Measurements from ENCODE around the gene NCF1. TPM values are rescaled to one million over a fixed set of nuclear protein-coding genes. Genes with fewer than 3 reads are reported as not detected.
"Not testable (repeated sequence)": the region's sequence is repeated elsewhere in the genome, so short reads cannot be mapped to it uniquely, and the experiment has no call there.

Gene NCF1
- total RNA-seq, 2 donors from 2014 or later = 0.37 TPM; not detected in 1

DNA sequence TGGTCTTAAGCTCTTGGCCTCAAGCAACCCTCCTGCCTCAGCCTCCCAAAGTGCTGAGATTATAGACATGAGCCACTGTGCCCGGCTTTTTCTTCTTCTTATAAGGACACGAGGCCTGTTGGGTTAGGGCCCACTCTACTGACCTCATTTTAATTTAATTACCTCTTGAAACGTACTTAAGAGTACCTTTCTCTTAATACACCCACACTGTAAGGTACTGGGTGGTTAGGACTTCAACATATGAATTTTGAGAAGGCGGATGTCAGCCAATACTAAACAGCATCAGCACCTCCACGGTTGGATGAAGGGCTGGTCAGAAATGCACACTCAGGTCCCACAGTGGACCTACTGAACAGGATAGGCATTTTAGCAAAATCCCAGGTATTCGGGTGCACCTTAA lies 7.9 kb downstream of the NCF1 start:
- H3K36me3 Mint-ChIP-seq (ENCODE audit: low read depth); H3K27me3 ChIP-seq (ENCODE audit: control insufficient read depth, insufficient read depth, low read length, poor library complexity, severe bottlenecking); H3K4me3 ChIP-seq (ENCODE audit: low read length); H3K4me1 ChIP-seq (ENCODE audit: control insufficient read depth, insufficient read depth, low read length); H3K27me3 Mint-ChIP-seq (ENCODE audit: insufficient read depth); H3K4me3 Mint-ChIP-seq; H3K4me1 Mint-ChIP-seq; H3K36me3 ChIP-seq (ENCODE audit: control insufficient read depth, insufficient read depth, low read length); DNase-seq; H3K9me3 ChIP-seq (ENCODE audit: control insufficient read depth, low read length); H3K27ac Mint-ChIP-seq; H3K9me3 Mint-ChIP-seq; H3K27ac ChIP-seq (ENCODE audit: low read depth, low read length); H3K9ac ChIP-seq (ENCODE audit: extremely low read depth, low read length, poor library complexity, severe bottlenecking): not testable (repeated sequence)
- no CpG with 5 or more reads among the region's 6 CpGs for WGBS, 2 experiments (ENCODE audit: insufficient coverage in 1 of 2, insufficient read length in 1 of 2)

DNA sequence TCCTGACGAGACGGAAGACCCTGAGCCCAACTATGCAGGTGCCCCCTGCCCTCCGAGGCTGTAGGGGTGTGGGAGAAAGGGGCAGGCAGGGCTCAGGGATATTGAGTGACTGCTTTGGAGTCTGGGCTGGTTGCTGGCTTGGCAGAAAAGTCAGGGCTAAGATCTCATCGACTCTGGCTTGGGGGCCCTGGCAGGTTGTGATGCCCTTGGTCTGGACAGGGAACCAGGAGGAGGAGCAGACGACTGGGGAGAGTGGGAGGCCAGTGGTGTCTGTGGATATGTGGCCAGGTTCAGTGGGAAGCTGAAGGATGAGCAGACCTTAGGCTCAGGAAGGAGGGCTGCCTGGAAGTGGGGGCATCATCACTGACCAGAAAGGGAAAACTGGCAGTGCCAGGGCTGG lies 9.8 kb downstream of the NCF1 start:
- not testable (repeated sequence) for H3K36me3 Mint-ChIP-seq (ENCODE audit: low read depth); H3K4me3 Mint-ChIP-seq; H3K9ac ChIP-seq (ENCODE audit: extremely low read depth, low read length, poor library complexity, severe bottlenecking); H3K36me3 ChIP-seq (ENCODE audit: control insufficient read depth, insufficient read depth, low read length); H3K4me1 ChIP-seq (ENCODE audit: control insufficient read depth, insufficient read depth, low read length); H3K9me3 ChIP-seq (ENCODE audit: control insufficient read depth, low read length); H3K9me3 Mint-ChIP-seq; H3K4me1 Mint-ChIP-seq; H3K27me3 Mint-ChIP-seq (ENCODE audit: insufficient read depth); H3K4me3 ChIP-seq (ENCODE audit: low read length); H3K27me3 ChIP-seq (ENCODE audit: control insufficient read depth, insufficient read depth, low read length, poor library complexity, severe bottlenecking); H3K27ac ChIP-seq (ENCODE audit: low read depth, low read length); H3K27ac Mint-ChIP-seq
- peak; percentile 18 for DNase-seq
- 95 to 100% methylated on average over 1 to 3 of the region's 5 CpGs for WGBS, 2 experiments (ENCODE audit: insufficient coverage in 1 of 2, insufficient read length in 1 of 2)

DNA sequence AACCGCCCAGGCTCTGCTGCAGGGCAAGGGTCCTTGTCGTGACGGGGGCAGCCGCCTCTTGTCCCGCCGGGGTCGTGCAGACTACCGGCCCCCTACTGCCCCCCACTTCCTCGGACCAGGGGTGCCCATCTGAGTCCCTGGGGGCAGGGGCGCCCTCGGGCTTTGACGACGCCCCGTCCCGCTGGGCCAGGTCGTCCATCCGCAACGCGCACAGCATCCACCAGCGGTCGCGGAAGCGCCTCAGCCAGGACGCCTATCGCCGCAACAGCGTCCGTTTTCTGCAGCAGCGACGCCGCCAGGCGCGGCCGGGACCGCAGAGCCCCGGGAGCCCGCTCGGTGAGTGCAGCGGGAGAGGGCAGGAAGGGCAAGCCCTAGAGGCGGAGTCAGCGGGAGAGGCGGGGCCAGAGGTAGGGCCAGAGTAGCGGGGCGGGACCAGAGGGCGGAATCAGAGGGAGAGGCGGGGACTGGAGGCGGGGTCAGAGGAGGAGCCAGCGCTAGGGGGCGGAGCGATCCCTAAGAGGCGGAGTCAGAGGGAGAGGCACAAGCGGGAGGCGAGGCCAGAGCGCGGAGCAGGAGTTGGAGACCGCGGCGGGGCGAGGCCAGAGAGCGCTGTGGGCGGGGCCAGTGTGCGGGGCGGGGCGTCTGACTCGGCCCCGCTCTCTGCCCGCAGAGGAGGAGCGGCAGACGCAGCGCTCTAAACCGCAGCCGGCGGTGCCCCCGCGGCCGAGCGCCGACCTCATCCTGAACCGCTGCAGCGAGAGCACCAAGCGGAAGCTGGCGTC lies 14.7 kb downstream of the NCF1 start:
- H3K4me3 Mint-ChIP-seq; H3K27me3 ChIP-seq (ENCODE audit: control insufficient read depth, insufficient read depth, low read length, poor library complexity, severe bottlenecking); H3K9me3 ChIP-seq (ENCODE audit: control insufficient read depth, low read length); H3K27me3 Mint-ChIP-seq (ENCODE audit: insufficient read depth); H3K27ac Mint-ChIP-seq; H3K36me3 Mint-ChIP-seq (ENCODE audit: low read depth); H3K4me1 ChIP-seq (ENCODE audit: control insufficient read depth, insufficient read depth, low read length); H3K9me3 Mint-ChIP-seq; H3K4me1 Mint-ChIP-seq; H3K4me3 ChIP-seq (ENCODE audit: low read length); H3K27ac ChIP-seq (ENCODE audit: low read depth, low read length); H3K9ac ChIP-seq (ENCODE audit: extremely low read depth, low read length, poor library complexity, severe bottlenecking); H3K36me3 ChIP-seq (ENCODE audit: control insufficient read depth, insufficient read depth, low read length): not testable (repeated sequence)
- 0 to 4% methylated on average over 4 to 15 of the region's 82 CpGs for WGBS, 2 experiments (ENCODE audit: insufficient coverage in 1 of 2, insufficient read length in 1 of 2)
- DNase-seq = peak; percentile 97

DNA sequence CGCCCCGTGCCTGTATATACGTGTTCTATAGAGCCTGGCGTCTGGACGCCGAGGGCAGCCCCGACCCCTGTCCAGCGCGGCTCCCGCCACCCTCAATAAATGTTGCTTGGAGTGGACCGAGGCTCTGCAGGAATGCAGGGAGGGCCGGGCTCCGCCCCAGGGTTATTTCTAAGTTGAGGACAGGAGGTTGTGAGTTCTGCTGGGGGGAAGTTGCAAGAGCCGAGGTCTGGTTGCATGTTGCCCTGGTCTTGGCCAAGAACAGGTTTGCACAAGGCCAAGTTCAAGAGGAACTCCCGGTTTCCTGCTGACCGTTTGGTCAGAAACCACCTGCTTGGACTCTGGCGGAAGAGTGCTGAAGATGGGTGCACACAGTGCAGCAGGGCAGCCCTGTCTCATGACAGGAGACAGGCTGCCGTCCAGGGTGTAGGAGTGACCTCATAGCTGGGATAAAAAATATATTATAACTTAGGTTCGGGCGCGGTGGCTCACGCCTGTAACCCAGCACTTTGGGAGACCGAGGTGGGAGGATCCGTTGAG lies 15.5 kb downstream of the NCF1 start:
- H3K4me3 Mint-ChIP-seq; H3K27ac ChIP-seq (ENCODE audit: low read depth, low read length); H3K4me1 Mint-ChIP-seq; H3K9me3 ChIP-seq (ENCODE audit: control insufficient read depth, low read length); DNase-seq; H3K36me3 ChIP-seq (ENCODE audit: control insufficient read depth, insufficient read depth, low read length); H3K4me3 ChIP-seq (ENCODE audit: low read length); H3K36me3 Mint-ChIP-seq (ENCODE audit: low read depth); H3K27me3 Mint-ChIP-seq (ENCODE audit: insufficient read depth); H3K9ac ChIP-seq (ENCODE audit: extremely low read depth, low read length, poor library complexity, severe bottlenecking); H3K4me1 ChIP-seq (ENCODE audit: control insufficient read depth, insufficient read depth, low read length); H3K27ac Mint-ChIP-seq; H3K9me3 Mint-ChIP-seq; H3K27me3 ChIP-seq (ENCODE audit: control insufficient read depth, insufficient read depth, low read length, poor library complexity, severe bottlenecking): not testable (repeated sequence)
- WGBS, 2 experiments (ENCODE audit: insufficient coverage in 1 of 2, insufficient read length in 1 of 2) = no CpG with 5 or more reads among the region's 24 CpGs

DNA sequence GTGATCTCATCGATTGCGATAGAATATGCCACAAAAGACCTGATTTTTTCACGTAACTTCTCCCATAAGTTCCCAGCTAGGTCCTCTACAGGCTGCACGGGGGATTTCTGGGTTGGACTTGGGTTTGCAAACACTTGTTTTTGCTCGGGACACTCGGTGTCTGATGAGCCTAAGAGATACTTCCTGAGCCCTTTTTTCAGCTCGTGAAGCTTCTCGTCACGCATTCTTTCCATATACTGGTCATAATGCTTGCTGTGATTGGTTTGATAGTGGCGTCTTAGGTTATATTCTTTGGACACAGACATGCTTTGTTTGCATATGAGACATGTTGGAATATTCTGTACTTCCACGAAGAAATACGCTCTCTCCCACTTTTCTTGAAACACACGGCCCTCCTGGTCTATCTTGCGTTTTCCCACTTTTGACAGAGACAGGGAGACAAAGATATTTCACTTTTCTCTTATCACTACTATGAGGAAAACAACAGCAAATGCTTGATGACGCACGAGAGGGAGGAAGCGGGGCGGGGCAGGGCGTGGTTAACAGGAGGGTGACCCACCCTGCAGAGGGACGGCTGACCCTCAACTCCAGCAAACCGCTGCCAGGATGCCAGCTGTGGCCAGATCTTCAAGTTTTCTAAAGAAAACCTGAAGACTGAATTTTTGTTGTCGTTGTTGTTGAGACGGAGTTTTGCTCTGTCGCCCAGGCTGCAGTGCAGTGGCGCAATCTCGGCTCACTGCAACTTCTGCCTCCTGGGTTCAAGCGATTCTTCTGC lies 24.2 kb downstream of the NCF1 start:
- H3K36me3 Mint-ChIP-seq (ENCODE audit: low read depth); DNase-seq; H3K9me3 ChIP-seq (ENCODE audit: control insufficient read depth, low read length); H3K27me3 Mint-ChIP-seq (ENCODE audit: insufficient read depth); H3K27me3 ChIP-seq (ENCODE audit: control insufficient read depth, insufficient read depth, low read length, poor library complexity, severe bottlenecking); H3K27ac ChIP-seq (ENCODE audit: low read depth, low read length); H3K9me3 Mint-ChIP-seq; H3K9ac ChIP-seq (ENCODE audit: extremely low read depth, low read length, poor library complexity, severe bottlenecking); H3K4me3 ChIP-seq (ENCODE audit: low read length); H3K4me3 Mint-ChIP-seq; H3K4me1 ChIP-seq (ENCODE audit: control insufficient read depth, insufficient read depth, low read length); H3K4me1 Mint-ChIP-seq; H3K27ac Mint-ChIP-seq; H3K36me3 ChIP-seq (ENCODE audit: control insufficient read depth, insufficient read depth, low read length): not testable (repeated sequence)
- WGBS, 2 experiments (ENCODE audit: insufficient coverage in 1 of 2, insufficient read length in 1 of 2) = 86 to 100% methylated on average over 2 to 9 of the region's 27 CpGs

DNA sequence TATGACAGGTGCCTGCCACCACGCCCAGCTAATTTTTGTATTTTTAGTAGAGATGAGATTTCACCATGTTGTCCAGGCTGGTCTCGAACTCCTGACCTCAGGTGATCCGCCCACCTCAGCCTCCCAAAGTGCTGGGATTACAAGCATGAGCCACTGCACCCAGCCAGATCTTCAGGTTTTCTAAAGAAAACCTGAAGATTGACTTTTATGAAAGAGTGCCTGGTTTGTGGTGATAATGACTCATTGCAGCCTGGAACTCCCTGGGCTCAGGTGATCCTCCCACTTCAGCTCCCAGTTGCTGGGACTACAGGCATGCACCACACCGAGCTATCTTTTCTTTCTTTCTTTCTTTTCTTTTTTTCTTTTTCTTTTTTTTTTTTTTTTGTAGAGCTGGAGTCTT lies 24.8 kb downstream of the NCF1 start:
- not testable (repeated sequence) for H3K9me3 ChIP-seq (ENCODE audit: control insufficient read depth, low read length); H3K4me1 Mint-ChIP-seq; DNase-seq; H3K9ac ChIP-seq (ENCODE audit: extremely low read depth, low read length, poor library complexity, severe bottlenecking); H3K4me3 Mint-ChIP-seq; H3K4me3 ChIP-seq (ENCODE audit: low read length); H3K36me3 ChIP-seq (ENCODE audit: control insufficient read depth, insufficient read depth, low read length); H3K27me3 ChIP-seq (ENCODE audit: control insufficient read depth, insufficient read depth, low read length, poor library complexity, severe bottlenecking); H3K27ac ChIP-seq (ENCODE audit: low read depth, low read length); H3K9me3 Mint-ChIP-seq; H3K36me3 Mint-ChIP-seq (ENCODE audit: low read depth); H3K27me3 Mint-ChIP-seq (ENCODE audit: insufficient read depth); H3K4me1 ChIP-seq (ENCODE audit: control insufficient read depth, insufficient read depth, low read length); H3K27ac Mint-ChIP-seq
- 95 to 100% methylated on average over 2 of the region's 4 CpGs for WGBS, 2 experiments (ENCODE audit: insufficient coverage in 1 of 2, insufficient read length in 1 of 2)

DNA sequence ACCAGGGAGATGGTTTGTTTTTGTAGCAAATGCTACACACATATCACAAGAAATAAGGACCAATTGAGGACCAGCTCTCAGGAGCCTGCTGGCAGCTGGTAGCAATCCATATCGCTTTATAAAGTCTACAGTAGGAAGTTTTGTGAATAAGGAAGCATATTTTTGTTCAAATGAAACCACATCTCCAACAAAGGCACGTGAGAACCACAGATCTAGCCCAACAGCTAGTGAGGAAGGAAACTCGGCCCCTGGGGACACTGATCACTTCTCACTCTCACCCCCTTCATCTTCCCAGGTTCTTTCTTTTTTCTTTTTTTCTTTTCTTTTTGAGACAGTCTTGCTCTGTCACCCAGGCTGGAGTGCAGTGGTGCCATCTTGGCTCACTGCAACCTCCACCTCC lies 42.1 kb downstream of the NCF1 start:
- H3K27ac Mint-ChIP-seq; H3K36me3 ChIP-seq (ENCODE audit: control insufficient read depth, insufficient read depth, low read length); H3K27me3 Mint-ChIP-seq (ENCODE audit: insufficient read depth); H3K4me1 Mint-ChIP-seq; H3K4me3 Mint-ChIP-seq; H3K27me3 ChIP-seq (ENCODE audit: control insufficient read depth, insufficient read depth, low read length, poor library complexity, severe bottlenecking); H3K9me3 Mint-ChIP-seq; H3K4me3 ChIP-seq (ENCODE audit: low read length); DNase-seq; H3K4me1 ChIP-seq (ENCODE audit: control insufficient read depth, insufficient read depth, low read length); H3K36me3 Mint-ChIP-seq (ENCODE audit: low read depth); H3K27ac ChIP-seq (ENCODE audit: low read depth, low read length); H3K9me3 ChIP-seq (ENCODE audit: control insufficient read depth, low read length); H3K9ac ChIP-seq (ENCODE audit: extremely low read depth, low read length, poor library complexity, severe bottlenecking): not testable (repeated sequence)
- no CpG with 5 or more reads among the region's 3 CpGs for WGBS, 2 experiments (ENCODE audit: insufficient coverage in 1 of 2, insufficient read length in 1 of 2)
